ELF-1 (cell line): ENCODE data around the gene BTG1.

ENCODE experiments used
- DNase-seq: peaks from one replicate; pipeline ENCODE4 v3.0.0-alpha.2; 2016; ENCODE audit warnings: low read depth, low spot score

Gene BTG1

DNA sequence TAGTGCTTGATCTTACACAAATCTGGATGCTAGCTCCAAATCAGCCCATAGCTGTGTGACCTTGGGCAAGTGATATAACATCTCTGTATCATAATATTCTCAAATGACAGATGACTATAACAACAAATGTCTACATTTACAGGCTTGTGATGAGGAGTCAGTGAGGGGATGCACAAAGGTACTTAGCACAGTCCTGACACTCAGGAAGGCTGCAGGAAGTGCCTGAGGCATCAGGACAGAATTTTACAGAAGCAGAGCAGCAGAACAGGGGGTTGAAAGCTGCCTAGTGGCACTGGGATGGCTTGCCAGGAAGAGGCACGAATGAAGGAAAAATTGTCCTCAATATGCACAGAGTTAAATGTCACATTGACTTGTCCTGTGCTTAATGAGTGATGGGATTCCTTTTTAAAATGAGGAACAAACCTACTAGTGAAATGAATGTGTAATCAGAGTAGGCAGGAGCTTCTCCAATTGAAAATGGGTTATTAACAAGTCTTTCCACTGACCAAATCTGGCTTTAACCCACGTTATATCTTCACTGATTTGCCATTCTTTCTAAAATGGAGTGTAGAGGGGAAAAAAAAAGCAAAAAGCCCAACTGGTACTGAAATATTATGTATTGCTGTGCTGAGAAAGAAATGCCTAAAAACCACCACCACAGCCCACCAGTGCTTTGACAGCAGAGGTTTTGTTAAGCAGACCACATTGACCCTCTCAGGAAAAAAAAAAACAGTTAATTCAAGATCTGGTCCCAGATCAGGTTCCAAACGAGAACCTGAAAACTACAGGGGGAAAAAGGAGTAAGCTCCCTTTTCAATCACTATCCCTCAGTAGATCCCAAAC, 11.6 kb downstream of the BTG1 start:
- peak; percentile 35 for DNase-seq

- no peak for DNase-seq
These were observed 12.5 kb downstream of the BTG1 start for GRCh38 chr12:92133171-92133570.

GRCh38 chr12:92132288-92132687, 13.4 kb downstream of the BTG1 start:
- no peak for DNase-seq

GRCh38 chr12:92130999-92131398, 14.6 kb downstream of the BTG1 start:
- DNase-seq, result no peak

GRCh38 chr12:92129609-92130008, 16.0 kb downstream of the BTG1 start:
- no peak for DNase-seq

GRCh38 chr12:92128612-92129011, 17.0 kb downstream of the BTG1 start:
- no peak for DNase-seq

- no peak for DNase-seq
These were observed 21.0 kb downstream of the BTG1 start for GRCh38 chr12:92124689-92125029.

GRCh38 chr12:92123780-92124688, 21.6 kb downstream of the BTG1 start:
- DNase-seq, result no peak

- no peak for DNase-seq
These were observed 22.5 kb downstream of the BTG1 start for GRCh38 chr12:92122941-92123779.

DNA sequence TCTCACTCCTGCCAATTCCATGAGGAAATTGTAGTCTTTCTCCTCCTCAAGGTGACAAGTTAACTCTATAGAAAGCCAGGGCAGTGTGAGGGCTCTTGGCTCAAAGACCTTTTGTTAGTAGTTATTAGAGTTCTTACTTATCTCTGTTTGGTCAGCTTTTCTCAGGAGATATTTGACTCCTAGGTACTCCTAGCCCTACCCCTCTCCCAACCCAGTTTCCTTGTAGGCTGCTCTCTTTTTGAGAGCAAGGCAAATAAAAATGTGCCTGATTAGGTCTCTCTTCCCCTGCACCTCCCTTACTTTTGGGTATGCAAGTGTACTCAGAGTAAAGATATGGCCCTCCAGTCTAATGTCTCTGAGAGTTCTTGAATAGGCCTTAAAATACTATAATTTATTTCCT, 23.8 kb downstream of the BTG1 start:
- DNase-seq, result no peak

DNA sequence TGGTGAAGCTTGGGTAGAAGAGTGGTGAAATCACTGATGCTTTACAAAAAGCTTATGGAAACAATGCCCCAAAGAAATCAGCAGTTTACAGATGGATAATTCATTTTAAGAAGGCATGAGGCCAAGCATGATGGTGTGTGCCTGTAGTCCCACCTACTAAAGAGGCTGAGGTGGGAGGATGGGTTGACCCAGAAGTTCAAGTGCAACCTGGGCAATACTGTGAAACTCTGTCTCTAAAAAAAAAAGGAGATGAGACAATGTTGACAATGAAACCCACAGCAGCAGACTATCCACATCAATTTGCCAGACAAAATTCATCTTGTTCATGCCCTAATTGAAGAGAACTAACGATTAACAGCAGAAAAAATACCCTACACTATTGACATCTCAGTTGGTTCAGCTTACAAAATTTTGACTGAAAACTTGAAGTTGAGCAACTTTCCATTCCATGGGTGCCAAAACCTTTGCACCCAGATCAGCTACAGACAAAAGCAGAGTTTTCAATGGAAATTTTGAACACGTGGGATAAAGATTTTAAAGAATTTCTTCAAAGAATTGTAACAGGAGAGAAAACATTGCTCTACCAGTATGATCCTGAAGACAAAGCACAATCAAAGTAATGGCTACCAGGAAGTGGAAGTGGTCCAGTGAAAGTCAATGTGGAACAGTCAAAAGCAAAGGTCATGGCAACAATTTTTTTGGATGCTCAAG, 26.7 kb downstream of the BTG1 start:
- DNase-seq, result no peak

- DNase-seq, result no peak
These were observed 30.8 kb downstream of the BTG1 start for GRCh38 chr12:92114834-92115233.

DNA sequence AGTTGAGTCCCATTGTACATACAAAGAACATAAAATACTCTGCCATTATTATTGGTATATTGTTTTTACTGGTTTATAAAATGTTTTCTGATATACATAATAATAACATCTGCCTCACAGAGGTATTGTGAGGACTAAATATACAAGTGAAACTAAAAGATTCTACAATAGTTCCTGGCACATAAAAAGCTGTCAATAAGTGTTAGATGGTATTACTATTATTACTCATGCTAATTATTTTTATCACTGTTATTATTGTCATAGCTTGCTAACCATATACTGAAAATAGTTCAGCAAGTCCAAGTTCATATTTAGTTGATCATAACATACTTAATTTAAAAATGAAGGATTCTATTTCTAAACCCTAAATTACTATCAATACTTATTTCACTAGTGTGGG, 34.4 kb downstream of the BTG1 start:
- no peak for DNase-seq

GRCh38 chr12:92110083-92110640, 35.5 kb downstream of the BTG1 start:
- no peak for DNase-seq

- no peak for DNase-seq
These were observed 36.0 kb downstream of the BTG1 start for GRCh38 chr12:92109613-92110012.

DNA sequence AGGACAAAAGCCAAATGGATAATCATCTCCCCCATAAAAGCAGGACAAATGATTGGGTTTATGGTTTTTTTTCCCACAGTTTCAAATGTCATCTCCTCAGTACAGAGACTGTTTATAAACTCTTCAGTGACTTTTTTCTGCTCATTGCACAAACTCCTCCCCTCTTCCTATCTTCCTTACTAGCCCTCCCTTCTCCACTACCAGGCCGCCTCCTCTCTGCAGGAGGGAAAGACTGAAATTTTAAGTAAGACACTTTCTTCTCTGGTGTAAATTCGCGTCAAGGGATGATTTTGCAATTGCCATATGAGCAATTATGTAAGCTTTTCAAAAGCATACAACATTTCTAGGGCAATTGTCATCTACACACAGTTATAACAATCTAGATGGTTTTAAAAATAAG, 37.0 kb downstream of the BTG1 start:
- no peak for DNase-seq

DNA sequence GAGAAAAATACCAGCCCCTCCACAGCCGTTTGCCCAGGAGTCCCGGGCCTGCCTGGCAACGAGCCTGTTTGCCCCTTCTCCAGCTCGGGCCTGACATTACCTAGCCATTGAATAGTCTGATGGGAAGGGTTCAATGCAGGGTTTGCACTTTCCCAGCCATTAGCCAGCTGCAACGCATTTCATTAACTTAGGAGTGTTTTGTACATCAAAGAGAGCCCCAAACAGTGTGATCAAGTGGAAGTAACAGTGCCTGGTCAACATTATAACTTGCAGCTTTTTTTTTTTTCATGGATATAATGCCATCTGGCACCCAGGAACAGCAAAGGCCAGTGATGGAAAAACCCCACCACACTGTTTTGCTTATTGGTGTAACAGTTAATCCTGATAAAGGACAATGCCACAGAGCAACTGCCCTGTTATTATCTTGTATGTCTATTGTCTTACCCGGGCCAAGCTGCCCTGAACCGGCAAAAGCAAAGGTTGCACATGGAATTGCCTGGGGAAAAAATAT, 38.0 kb downstream of the BTG1 start:
- DNase-seq, result peak; percentile 34

GRCh38 chr12:92107094-92107493, 38.6 kb downstream of the BTG1 start:
- no peak for DNase-seq

GRCh38 chr12:92105676-92106075, 40.0 kb downstream of the BTG1 start:
- DNase-seq, result no peak

- no peak for DNase-seq
These were observed 40.5 kb downstream of the BTG1 start for GRCh38 chr12:92105110-92105509.

GRCh38 chr12:92102606-92103005, 43.0 kb downstream of the BTG1 start:
- DNase-seq, result no peak
